Activated CD4-positive, alpha-beta T cell treated with anti-CD3 and anti-CD28 coated beads for 4 hours (primary cell): ENCODE results near the gene RBBP8NL.
"Not testable (repeated sequence)": the region's sequence is repeated elsewhere in the genome, so short reads cannot be mapped to it uniquely, and the experiment has no call there.

Experiments used
- DNase-seq, 2 donors: peaks; one replicate each; pipeline ENCODE4 v3.0.0-alpha.2; 2020

Gene RBBP8NL

GRCh38 chr20:62390317-62391164 lies 36.8 kb downstream of the RBBP8NL start:
- DNase-seq, result no peak

GRCh38 chr20:62389601-62390087 lies 37.7 kb downstream of the RBBP8NL start:
- no peak for DNase-seq

- no peak for DNase-seq
These were observed 38.3 kb downstream of the RBBP8NL start for GRCh38 chr20:62388839-62389600.

- peak; percentile 29 to 45 for DNase-seq
These were observed 39.3 kb downstream of the RBBP8NL start for GRCh38 chr20:62387933-62388635.

- peak in 1 of 2 donors; percentile 26 for DNase-seq
These were observed 40.0 kb downstream of the RBBP8NL start for GRCh38 chr20:62387219-62387913.

- DNase-seq, result peak; percentile 92
These were observed 40.7 kb downstream of the RBBP8NL start, which contains the start of gene RPS21 for GRCh38 chr20:62386383-62387218. Gene RPS21 (plus strand): TSS chr20:62387103. CDS start chr20:62387339, 236 bp downstream.

- DNase-seq, result peak; percentile 76 to 77
These were observed 44.8 kb downstream of the RBBP8NL start for GRCh38 chr20:62382306-62383198.

- no peak for DNase-seq
These were observed 45.5 kb downstream of the RBBP8NL start for GRCh38 chr20:62381842-62382241.

- no peak for DNase-seq
These were observed 46.0 kb downstream of the RBBP8NL start for GRCh38 chr20:62381202-62381797.

GRCh38 chr20:62378215-62378614 lies 49.1 kb downstream of the RBBP8NL start:
- DNase-seq, result no peak

- DNase-seq, result no peak
These were observed 49.6 kb downstream of the RBBP8NL start for GRCh38 chr20:62377615-62378178.

- no peak for DNase-seq
These were observed 50.3 kb downstream of the RBBP8NL start for GRCh38 chr20:62377064-62377461.

- DNase-seq, result no peak
These were observed 51.0 kb downstream of the RBBP8NL start for GRCh38 chr20:62376112-62377063.

GRCh38 chr20:62374331-62375152 lies 52.8 kb downstream of the RBBP8NL start:
- DNase-seq, result no peak

GRCh38 chr20:62373631-62374179 lies 53.6 kb downstream of the RBBP8NL start:
- DNase-seq, result not testable (repeated sequence)

- no peak for DNase-seq
These were observed 55.0 kb downstream of the RBBP8NL start for GRCh38 chr20:62372042-62372993.
